DOHH2 (cell line): ENCODE measurements around the gene ZFYVE9.

Experiments
- H3F3A ChIP-seq: fragments of 200-600 bp; sonication (generic), shearing (Covaris generic); 2 replicates; pipeline ENCODE4 v1.6.0; 2016; ENCODE audit warnings: antibody characterized with exemption, mild to moderate bottlenecking; ENCODE audit not compliant: control insufficient read depth, insufficient read depth
- H3K27ac ChIP-seq: fragments of 200-600 bp; sonication (generic); 2 replicates; pipeline ENCODE4 v1.5.1; 2014; ENCODE audit warnings: low read depth, mild to moderate bottlenecking, low read length, moderate library complexity
- H3K27me3 ChIP-seq: fragments of 200-600 bp; sonication (generic); 2 replicates; pipeline ENCODE4 v1.6.1; 2014; ENCODE audit warnings: mild to moderate bottlenecking, low read length, mixed read lengths; ENCODE audit not compliant: control insufficient read depth
- H3K36me3 ChIP-seq: fragments of 200-600 bp; sonication (generic); 2 replicates; pipeline ENCODE4 v1.6.1; 2014; ENCODE audit warnings: mild to moderate bottlenecking, low read length, moderate library complexity, mixed read lengths; ENCODE audit not compliant: control insufficient read depth
- H3K4me1 ChIP-seq: fragments of 200-600 bp; sonication (generic); 2 replicates; pipeline ENCODE4 v1.6.1; 2014; ENCODE audit warnings: mild to moderate bottlenecking, low read length, mixed read lengths; ENCODE audit not compliant: control insufficient read depth
- H3K4me2 ChIP-seq: fragments of 200-600 bp; sonication (generic); 2 replicates; pipeline ENCODE4 v1.6.0; 2014; ENCODE audit warnings: mild to moderate bottlenecking, low read length, moderate library complexity
- H3K4me3 ChIP-seq: fragments of 200-600 bp; sonication (generic); 2 replicates; pipeline ENCODE4 v1.5.1; 2014; ENCODE audit warnings: mild to moderate bottlenecking, low read length, mixed read lengths
- H3K79me2 ChIP-seq: fragments of 200-600 bp; sonication (generic); 2 replicates; pipeline ENCODE4 v1.6.1; 2014; ENCODE audit warnings: mild to moderate bottlenecking, low read length, mixed read lengths; ENCODE audit not compliant: control insufficient read depth
- H3K9me2 ChIP-seq: fragments of 200-600 bp; sonication (generic); replicated peaks from 2 replicates; pipeline ENCODE4 v1.6.1; 2014; ENCODE audit warnings: mild to moderate bottlenecking, low read length, mixed read lengths; ENCODE audit not compliant: control insufficient read depth
- H3K9me3 ChIP-seq: fragments of 200-600 bp; sonication (generic); 2 replicates; pipeline ENCODE4 v1.6.1; 2014; ENCODE audit warnings: antibody characterized with exemption, low read length, mixed read lengths; ENCODE audit not compliant: control insufficient read depth, insufficient read depth
- H4K20me1 ChIP-seq: fragments of 200-600 bp; sonication (generic); 2 replicates; pipeline ENCODE4 v1.6.0; 2014; ENCODE audit warnings: low read depth, mild to moderate bottlenecking, antibody characterized with exemption, low read length, moderate library complexity; ENCODE audit not compliant: control insufficient read depth, insufficient read depth
- EZH2phosphoT487 ChIP-seq: fragments of 200-600 bp; sonication (generic); IDR thresholded peaks from 2 replicates; pipeline ENCODE4 v1.6.1; 2017; ENCODE audit warnings: borderline replicate concordance, mild to moderate bottlenecking, antibody characterized with exemption, low read length, moderate library complexity, mixed read lengths
- TF ChIP-seq, protein P1 (sequence below): fragments of 200-600 bp; sonication (generic); IDR thresholded peaks from one replicate; pipeline ENCODE4 v1.5.1; 2014; ENCODE audit warnings: antibody characterized with exemption, mild to moderate bottlenecking, low read depth, low read length; ENCODE audit not compliant: poor library complexity, severe bottlenecking

ZFYVE9 gene

DNA sequence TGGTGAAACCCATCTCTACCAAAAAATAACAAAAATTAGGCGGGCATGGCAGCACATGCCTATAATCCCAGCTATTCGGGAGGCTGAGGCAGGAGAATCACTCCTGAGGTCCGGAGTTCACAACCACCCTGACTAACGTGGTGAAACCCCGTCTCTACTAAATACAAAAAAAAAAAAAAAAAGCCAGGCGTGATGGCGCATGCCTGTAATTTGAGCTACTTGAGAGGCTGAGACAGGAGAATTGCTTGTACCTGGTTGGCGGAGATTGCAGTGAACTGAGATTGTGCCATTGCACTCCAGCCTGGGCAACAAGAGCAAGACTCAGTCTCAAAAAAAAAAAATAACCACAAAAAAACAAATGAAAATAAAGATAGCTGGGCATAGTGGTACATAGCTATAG, 181.8 kb downstream of the ZFYVE9 start:
- Histone ChIP-seq H3F3A (no peaks in the 10 kb centered on the region), H3K4me1 (no peaks in the 10 kb centered on the region), H3K9me3 (no peaks in the 10 kb centered on the region), H3K36me3 (no peaks in the 10 kb centered on the region), H4K20me1 (no peaks in the 10 kb centered on the region), H3K4me2 (no peak overlapping the region), H3K27me3 (no peaks in the 10 kb centered on the region), H3K27ac (no peak overlapping the region), H3K9me2 (no peaks in the 10 kb centered on the region), H3K4me3 (no peak overlapping the region), H3K79me2 (no peaks in the 10 kb centered on the region)
- TF ChIP-seq, protein P1, sequence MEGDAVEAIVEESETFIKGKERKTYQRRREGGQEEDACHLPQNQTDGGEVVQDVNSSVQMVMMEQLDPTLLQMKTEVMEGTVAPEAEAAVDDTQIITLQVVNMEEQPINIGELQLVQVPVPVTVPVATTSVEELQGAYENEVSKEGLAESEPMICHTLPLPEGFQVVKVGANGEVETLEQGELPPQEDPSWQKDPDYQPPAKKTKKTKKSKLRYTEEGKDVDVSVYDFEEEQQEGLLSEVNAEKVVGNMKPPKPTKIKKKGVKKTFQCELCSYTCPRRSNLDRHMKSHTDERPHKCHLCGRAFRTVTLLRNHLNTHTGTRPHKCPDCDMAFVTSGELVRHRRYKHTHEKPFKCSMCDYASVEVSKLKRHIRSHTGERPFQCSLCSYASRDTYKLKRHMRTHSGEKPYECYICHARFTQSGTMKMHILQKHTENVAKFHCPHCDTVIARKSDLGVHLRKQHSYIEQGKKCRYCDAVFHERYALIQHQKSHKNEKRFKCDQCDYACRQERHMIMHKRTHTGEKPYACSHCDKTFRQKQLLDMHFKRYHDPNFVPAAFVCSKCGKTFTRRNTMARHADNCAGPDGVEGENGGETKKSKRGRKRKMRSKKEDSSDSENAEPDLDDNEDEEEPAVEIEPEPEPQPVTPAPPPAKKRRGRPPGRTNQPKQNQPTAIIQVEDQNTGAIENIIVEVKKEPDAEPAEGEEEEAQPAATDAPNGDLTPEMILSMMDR, result no peak
- no peak for TF ChIP-seq EZH2phosphoT487

- no peaks in the 10 kb centered on the region for H3K9me2 ChIP-seq
- H3K9me3 ChIP-seq, result no peaks in the 10 kb centered on the region
- no peaks in the 10 kb centered on the region for H3F3A ChIP-seq
- H3K4me1 ChIP-seq, result no peaks in the 10 kb centered on the region
- H3K4me2 ChIP-seq, result no peak overlapping the region
- no peaks in the 10 kb centered on the region for H3K27me3 ChIP-seq
- H3K36me3 ChIP-seq, result no peaks in the 10 kb centered on the region
- TF ChIP-seq EZH2phosphoT487, result no peak
- TF ChIP-seq, protein P1, result no peak
- H4K20me1 ChIP-seq, result no peaks in the 10 kb centered on the region
- no peaks in the 10 kb centered on the region for H3K79me2 ChIP-seq
- no peak overlapping the region for H3K4me3 ChIP-seq
- no peak overlapping the region for H3K27ac ChIP-seq
Measured at GRCh38 chr1:52325786-52326185, 183.9 kb downstream of the ZFYVE9 start.

- H3K27me3 ChIP-seq, result no peaks in the 10 kb centered on the region
- H3F3A ChIP-seq, result no peaks in the 10 kb centered on the region
- TF ChIP-seq, protein P1, result no peak
- no peak for TF ChIP-seq EZH2phosphoT487
- H3K4me1 ChIP-seq, result no peaks in the 10 kb centered on the region
- no peaks in the 10 kb centered on the region for H3K36me3 ChIP-seq
- H3K27ac ChIP-seq, result no peak overlapping the region
- no peaks in the 10 kb centered on the region for H3K79me2 ChIP-seq
- H3K9me2 ChIP-seq, result no peaks in the 10 kb centered on the region
- no peaks in the 10 kb centered on the region for H3K9me3 ChIP-seq
- no peak overlapping the region for H3K4me3 ChIP-seq
- no peaks in the 10 kb centered on the region for H4K20me1 ChIP-seq
- no peak overlapping the region for H3K4me2 ChIP-seq
Measured at GRCh38 chr1:52328615-52329014, 186.7 kb downstream of the ZFYVE9 start.

GRCh38 chr1:52332411-52332810, 190.5 kb downstream of the ZFYVE9 start:
- Histone ChIP-seq H3K4me3 (no peak overlapping the region), H3F3A (no peaks in the 10 kb centered on the region), H3K36me3 (no peaks in the 10 kb centered on the region), H4K20me1 (no peaks in the 10 kb centered on the region), H3K4me1 (no peaks in the 10 kb centered on the region), H3K4me2 (no peak overlapping the region), H3K9me2 (no peaks in the 10 kb centered on the region), H3K27me3 (no peaks in the 10 kb centered on the region), H3K9me3 (no peaks in the 10 kb centered on the region), H3K27ac (no peak overlapping the region), H3K79me2 (no peaks in the 10 kb centered on the region)
- TF ChIP-seq EZH2phosphoT487, result no peak
- TF ChIP-seq, protein P1, result no peak
